Adrenal gland (tissue), 5 donors: ENCODE results near the gene DHRS2.

Source experiments
- POLR2A ChIP-seq, 2 donors: fragments of 450-650 bp; IDR thresholded peaks; one replicate each; pipeline ENCODE4 v1.6.1; 2017; ENCODE audit warnings: antibody characterized with exemption in 2 of 2, mild to moderate bottlenecking in 2 of 2, moderate library complexity in 1 of 2
- TF ChIP-seq, protein P1 (sequence below), 6 experiments: fragments of 450-650 bp in 4 of 6; fragments of 200-600 bp in 2 of 6; sonication (generic) in 1 of 6; IDR thresholded peaks; 1 replicate in 5 of 6; 2 replicates in 1 of 6; pipeline versions ENCODE4 v1.5.1 to v1.8.0; 2016 to 2021; ENCODE audit warnings: antibody characterized with exemption in 6 of 6, mild to moderate bottlenecking in 2 of 6, moderate library complexity in 1 of 6
- donor health status: DM: no; HTN: no; CAD: no.

DNA sequence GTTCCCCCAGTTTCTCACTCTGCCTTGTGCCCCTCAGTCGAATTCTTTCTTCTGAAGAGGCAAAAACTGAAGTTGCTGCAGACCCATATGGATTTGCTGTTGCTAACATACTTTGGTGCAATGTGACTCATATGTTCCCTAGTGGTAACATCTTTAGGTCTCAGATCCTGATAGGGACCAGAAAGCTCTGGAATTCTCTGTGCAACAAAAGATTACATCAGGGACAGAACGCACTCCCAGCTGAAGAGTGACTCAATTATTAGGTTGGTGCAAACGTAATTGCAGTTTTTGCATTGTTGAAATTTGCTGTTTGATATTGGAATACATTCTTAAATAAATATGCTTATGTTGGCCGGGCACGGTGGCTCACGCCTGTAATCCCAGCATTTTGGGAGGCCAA lies 8.2 kb upstream of the DHRS2 start:
- no peak for TF ChIP-seq POLR2A (IDR thresholded peaks at IDR 0.05)
- TF ChIP-seq, protein P1, sequence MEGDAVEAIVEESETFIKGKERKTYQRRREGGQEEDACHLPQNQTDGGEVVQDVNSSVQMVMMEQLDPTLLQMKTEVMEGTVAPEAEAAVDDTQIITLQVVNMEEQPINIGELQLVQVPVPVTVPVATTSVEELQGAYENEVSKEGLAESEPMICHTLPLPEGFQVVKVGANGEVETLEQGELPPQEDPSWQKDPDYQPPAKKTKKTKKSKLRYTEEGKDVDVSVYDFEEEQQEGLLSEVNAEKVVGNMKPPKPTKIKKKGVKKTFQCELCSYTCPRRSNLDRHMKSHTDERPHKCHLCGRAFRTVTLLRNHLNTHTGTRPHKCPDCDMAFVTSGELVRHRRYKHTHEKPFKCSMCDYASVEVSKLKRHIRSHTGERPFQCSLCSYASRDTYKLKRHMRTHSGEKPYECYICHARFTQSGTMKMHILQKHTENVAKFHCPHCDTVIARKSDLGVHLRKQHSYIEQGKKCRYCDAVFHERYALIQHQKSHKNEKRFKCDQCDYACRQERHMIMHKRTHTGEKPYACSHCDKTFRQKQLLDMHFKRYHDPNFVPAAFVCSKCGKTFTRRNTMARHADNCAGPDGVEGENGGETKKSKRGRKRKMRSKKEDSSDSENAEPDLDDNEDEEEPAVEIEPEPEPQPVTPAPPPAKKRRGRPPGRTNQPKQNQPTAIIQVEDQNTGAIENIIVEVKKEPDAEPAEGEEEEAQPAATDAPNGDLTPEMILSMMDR (IDR thresholded peaks at IDR 0.05) = no peak
